ENCODE results near the gene PRKAB1. TPM values are rescaled to one million over a fixed set of nuclear protein-coding genes. Genes with fewer than 3 reads are reported as not detected.

The PRKAB1 gene
- total RNA-seq, 1 experiment from 2014 or later: 25.0 TPM

DNA sequence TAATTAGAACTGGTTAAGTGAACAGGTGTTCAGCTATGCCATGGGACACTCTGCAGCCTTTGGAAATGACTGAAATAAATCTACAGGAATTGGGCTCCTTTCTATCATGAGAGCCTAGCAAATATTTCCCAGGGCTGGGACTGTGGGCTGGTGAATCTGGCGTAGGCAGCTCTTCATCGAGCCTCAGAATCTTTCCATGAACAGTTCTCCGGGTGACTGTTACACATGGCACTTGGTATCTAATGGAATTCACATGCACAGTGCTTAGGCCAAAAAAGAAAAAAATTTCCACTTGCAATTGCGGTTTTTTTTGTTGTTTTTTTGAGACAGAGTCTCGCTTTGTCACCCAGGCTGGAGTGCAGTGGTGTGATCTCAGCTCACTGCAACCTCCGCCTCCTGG is 32.1 kb downstream of the PRKAB1 start:
- H3K79me2 ChIP-seq (ENCODE audit: insufficient read depth, low read length): no peaks in the 10 kb centered on the region
- RAD21 ChIA-PET (ENCODE audit: low non-redundant PET in 1 of 2, low total read pairs in 2 of 2, uncharacterized antibody in 2 of 2, unreplicated experiment in 2 of 2): no interaction called here
- no peak overlapping the region for H3K4me3 ChIP-seq (replicated peaks in 1 of 2; ENCODE audit: low read depth in 1 of 2, low read length in 2 of 2)
- no TSS peak for BruUV-seq (replicated peaks)
- no peak overlapping the region for H3K9ac ChIP-seq (ENCODE audit: low read length)
- H2AFZ ChIP-seq (ENCODE audit: low read depth, low read length, poor library complexity, severe bottlenecking): no peak overlapping the region
- CTCF ChIA-PET: no interaction called here
- ATAC-seq (no peak), DNase-seq (ENCODE audit: low read depth, low spot score) (no peak)
- H3K4me2 ChIP-seq (ENCODE audit: low read length): no peak overlapping the region
- H3K9me3 ChIP-seq (ENCODE audit: control insufficient read depth in 1 of 2, insufficient read depth in 1 of 2, low read depth in 1 of 2, low read length in 2 of 2): no peaks in the 10 kb centered on the region
- H3K36me3 ChIP-seq (ENCODE audit: control insufficient read depth in 1 of 2, insufficient read depth in 2 of 2, low read length in 2 of 2): peaks cover 7 to 26% of the 10 kb centered on the region in 2 experiments
- no peaks in the 10 kb centered on the region for H3K4me1 ChIP-seq (ENCODE audit: control insufficient read depth in 1 of 2, insufficient read depth in 2 of 2, low read length in 2 of 2)
- H3K9me2 ChIP-seq (ENCODE audit: insufficient read depth): no peaks in the 10 kb centered on the region
- H3K27ac ChIP-seq (ENCODE audit: low read depth, low read length): no peak overlapping the region
- POLR2A ChIA-PET: no interaction called here
- H3K27me3 ChIP-seq (ENCODE audit: insufficient read depth, low read length): no peaks in the 10 kb centered on the region
- intact Hi-C loops (cut with micrococcal nuclease): no loop called here
- TF ChIP-seq POLR2AphosphoS5 (IDR thresholded peaks at IDR 0.05; ENCODE audit: low read depth, low read length) (no peak), CEBPB (IDR thresholded peaks at IDR 0.05; ENCODE audit: low read depth) (no peak), ELF1 (IDR thresholded peaks at IDR 0.05; ENCODE audit: borderline replicate concordance, low read depth) (no peak), EZH2 (IDR thresholded peaks at IDR 0.05) (no peak), JUND (IDR thresholded peaks at IDR 0.05) (no peak), YY1 (IDR thresholded peaks at IDR 0.05; ENCODE audit: extremely low read depth, insufficient replicate concordance, low read depth, low read length) (no peak), MAX (IDR thresholded peaks at IDR 0.05) (no peak), ZFX (IDR thresholded peaks at IDR 0.05) (no peak), EGR1 (IDR thresholded peaks at IDR 0.05; ENCODE audit: low read depth) (no peak), CBX3 (IDR thresholded peaks at IDR 0.05; ENCODE audit: low read depth) (no peak), TCF7L2 (IDR thresholded peaks at IDR 0.05; ENCODE audit: borderline replicate concordance, extremely low read depth, insufficient read depth, insufficient read length) (no peak), REST (IDR thresholded peaks at IDR 0.05; ENCODE audit: low read depth) (no peak), SRF (IDR thresholded peaks at IDR 0.05; ENCODE audit: low read depth) (no peak), EZH2phosphoT487 (IDR thresholded peaks at IDR 0.05; ENCODE audit: borderline replicate concordance) (no peak), SIN3A (IDR thresholded peaks at IDR 0.05; ENCODE audit: low read depth) (no peak), ZNF274 (IDR thresholded peaks at IDR 0.05; ENCODE audit: low read depth, low read length) (no peak)
- TF ChIP-seq, protein P1, sequence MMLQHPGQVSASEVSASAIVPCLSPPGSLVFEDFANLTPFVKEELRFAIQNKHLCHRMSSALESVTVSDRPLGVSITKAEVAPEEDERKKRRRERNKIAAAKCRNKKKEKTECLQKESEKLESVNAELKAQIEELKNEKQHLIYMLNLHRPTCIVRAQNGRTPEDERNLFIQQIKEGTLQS (IDR thresholded peaks at IDR 0.05): no peak
- TF ChIP-seq, protein P2, sequence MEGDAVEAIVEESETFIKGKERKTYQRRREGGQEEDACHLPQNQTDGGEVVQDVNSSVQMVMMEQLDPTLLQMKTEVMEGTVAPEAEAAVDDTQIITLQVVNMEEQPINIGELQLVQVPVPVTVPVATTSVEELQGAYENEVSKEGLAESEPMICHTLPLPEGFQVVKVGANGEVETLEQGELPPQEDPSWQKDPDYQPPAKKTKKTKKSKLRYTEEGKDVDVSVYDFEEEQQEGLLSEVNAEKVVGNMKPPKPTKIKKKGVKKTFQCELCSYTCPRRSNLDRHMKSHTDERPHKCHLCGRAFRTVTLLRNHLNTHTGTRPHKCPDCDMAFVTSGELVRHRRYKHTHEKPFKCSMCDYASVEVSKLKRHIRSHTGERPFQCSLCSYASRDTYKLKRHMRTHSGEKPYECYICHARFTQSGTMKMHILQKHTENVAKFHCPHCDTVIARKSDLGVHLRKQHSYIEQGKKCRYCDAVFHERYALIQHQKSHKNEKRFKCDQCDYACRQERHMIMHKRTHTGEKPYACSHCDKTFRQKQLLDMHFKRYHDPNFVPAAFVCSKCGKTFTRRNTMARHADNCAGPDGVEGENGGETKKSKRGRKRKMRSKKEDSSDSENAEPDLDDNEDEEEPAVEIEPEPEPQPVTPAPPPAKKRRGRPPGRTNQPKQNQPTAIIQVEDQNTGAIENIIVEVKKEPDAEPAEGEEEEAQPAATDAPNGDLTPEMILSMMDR (IDR thresholded peaks at IDR 0.05 in 2 of 3, conservative IDR thresholded peaks at IDR 0.05 in 1 of 3; ENCODE audit: borderline replicate concordance in 1 of 3, insufficient read depth in 1 of 3, low read depth in 2 of 3, low read length in 2 of 3): no peak
- H4K20me1 ChIP-seq (ENCODE audit: insufficient read depth): no peaks in the 10 kb centered on the region

Measured in HCT116 (cell line).